Left forelimb (tissue), 1 donor: ENCODE measurements around the gene ROBO3.

Experiments
- DNase-seq: peaks from one replicate; pipeline ENCODE4 v3.0.0-alpha.2; 2018; ENCODE audit warnings: low spot score

The ROBO3 gene

DNA sequence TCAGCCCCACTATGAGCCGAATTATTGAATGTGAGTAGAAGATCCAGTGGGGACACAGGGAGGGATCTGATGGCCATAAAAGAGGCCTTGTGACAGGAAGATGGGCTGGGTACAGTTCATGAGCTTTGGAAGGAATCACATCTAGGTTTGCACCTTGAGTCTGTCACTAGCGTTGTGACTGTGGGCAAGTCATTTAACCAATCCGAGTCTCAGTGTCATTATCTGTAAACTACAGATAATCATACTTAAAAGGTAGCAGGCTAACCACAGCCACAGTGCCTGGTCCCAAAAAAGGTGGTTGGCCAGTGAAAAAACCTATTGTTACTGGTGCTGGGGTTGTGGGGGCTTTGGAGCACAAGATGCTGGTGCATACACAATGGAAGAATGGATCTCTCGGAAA lies 57.6 kb downstream of the ROBO3 start:
- no peak for DNase-seq

DNA sequence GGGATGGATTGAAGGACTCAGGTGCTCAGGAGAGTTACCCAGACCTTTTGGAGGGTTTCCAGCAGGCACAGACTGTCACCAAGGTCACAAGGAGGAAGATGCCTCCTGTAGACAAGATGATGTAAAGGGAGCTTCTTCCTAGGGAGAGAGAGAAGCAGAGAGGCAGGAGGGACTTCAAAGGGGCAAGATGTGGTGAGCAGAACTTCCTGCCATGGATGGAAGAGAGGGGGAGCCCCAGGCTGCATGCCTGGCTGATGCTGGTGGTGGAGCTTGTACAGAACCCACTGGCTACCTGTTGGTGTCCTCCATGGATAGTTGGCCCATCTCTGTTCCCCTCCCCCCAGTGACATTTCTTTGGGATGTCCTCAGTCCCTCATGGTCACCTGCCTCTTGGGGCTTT lies 58.1 kb downstream of the ROBO3 start:
- no peak for DNase-seq

DNA sequence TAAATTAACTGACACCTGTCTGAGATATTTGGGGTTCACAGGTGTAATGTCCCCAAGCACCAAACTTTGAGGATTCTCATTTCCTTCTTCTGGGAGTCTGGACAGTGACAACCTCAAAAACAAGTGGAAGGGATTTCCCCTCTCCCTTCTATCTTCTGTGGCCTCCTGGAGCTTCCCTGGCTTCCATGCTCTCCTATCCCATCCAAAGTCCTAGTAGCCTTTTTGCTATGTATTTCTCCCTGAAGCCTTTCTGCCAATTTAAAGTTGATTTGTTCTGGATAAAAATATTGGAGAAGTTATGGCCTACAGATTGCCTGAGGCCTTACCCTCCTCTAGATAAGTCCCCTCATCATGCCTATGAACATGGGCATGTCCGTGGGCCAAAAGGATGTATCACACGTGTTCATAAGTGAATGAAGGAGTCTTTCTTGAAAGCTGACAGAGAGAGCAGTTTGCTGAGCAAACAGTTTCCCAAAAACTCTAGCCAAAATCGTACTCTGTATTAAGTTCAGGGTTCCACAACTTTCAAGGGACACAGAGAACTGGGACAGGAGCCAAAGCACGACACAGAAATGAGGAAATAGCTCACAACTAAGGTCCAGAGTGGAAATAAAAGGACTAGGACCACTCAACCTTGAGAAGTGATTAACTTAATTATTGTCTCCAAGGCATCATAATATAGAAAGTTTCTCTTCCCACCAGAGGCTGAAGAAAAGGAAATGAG lies 63.9 kb downstream of the ROBO3 start:
- no peak for DNase-seq

DNA sequence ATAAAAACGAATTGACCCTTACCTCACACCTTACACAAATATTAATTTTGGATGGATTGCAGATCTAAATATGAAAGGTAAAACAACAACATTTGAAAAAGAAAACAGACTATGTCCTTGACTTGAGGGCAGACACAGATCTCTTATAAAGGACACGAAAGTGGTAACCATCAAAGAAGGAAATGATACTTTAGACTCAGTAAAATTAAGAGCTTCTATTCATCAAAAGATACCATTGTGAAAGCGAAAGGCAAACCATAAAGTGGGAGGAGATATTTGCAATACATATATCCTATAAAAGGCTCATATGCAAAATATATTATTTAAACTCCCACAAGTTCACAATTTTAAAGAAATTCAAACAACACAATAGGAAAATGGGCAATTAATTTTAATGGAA lies 65.6 kb downstream of the ROBO3 start:
- DNase-seq, result no peak
